GM21367 (cell line): ENCODE measurements around the gene ZNF516.

ENCODE experiments used
- ATAC-seq: cut with Tn5 transposase; IDR thresholded peaks from one replicate; pipeline ENCODE4 v1.9.1; 2021; ENCODE audit not compliant: unreplicated experiment

ZNF516 gene

GRCh38 chr18:76350134-76351025 lies 144.7 kb downstream of the ZNF516 start:
- ATAC-seq, result no peak

DNA sequence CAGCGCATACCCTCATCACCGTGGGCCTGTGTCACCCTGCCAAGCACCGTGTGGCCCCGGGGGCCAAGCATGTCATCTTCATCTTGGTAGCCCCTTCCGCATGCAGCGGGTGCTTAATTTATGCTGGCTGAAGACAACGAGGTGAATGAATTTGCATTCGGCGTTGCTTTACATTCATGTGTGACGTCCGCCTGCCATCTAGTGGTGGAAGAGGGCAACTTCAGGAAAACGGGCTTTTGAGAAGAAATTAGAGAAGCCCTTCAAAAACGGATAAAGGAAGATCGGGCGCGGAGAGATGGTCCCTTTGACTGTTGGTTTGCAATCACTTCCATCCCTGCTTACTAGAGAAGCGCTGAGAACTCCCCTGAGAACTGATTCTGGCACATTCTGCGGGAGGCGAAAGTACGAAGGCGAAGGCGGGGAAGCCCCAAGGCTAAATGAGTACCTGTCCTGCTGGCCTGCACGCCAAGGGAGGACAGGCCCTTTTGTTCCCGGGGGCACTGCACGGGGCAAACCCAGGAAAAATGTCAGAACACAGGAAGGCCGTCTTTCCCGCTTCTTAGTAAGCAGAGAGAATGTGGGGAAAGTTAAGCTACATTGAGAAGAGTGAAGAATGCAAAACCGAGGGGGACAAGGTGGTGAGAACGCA lies 145.9 kb downstream of the ZNF516 start:
- peak; percentile 56 for ATAC-seq

GRCh38 chr18:76348267-76349066 lies 146.6 kb downstream of the ZNF516 start:
- no peak for ATAC-seq

GRCh38 chr18:76347341-76347740 lies 147.7 kb downstream of the ZNF516 start:
- no peak for ATAC-seq

DNA sequence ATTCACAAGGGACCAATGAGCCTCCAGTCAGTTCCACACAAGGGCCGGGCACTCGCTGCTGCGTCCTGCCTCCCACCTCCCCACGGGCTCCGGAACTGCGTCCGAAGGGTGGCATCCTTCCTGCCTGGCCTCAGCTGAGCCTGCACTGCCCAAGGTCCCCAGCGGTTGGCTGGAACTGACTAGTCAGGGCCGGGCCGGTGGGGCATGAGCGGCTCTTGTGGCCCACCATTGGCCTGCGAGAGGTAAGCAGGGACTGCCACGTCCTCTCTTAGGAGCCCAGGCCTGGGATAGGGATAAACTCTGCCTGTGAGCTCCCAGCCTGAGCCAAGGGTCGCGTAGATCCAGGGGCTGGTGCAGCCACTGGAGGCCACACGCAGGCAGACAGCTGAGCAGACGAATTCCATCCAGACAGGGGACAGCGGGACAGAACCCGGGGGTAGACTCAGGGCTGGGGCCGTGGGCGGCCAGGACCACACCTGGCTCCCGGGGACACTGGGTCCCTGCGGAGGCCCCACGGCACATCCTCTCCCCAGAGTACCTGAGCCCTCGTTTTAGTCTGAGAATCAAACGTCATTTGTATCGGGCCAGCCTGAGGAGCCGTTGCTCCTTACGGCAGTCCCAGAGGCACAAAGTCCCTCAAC lies 148.4 kb downstream of the ZNF516 start:
- ATAC-seq, result no peak

GRCh38 chr18:76345901-76346300 lies 149.1 kb downstream of the ZNF516 start:
- ATAC-seq, result no peak

GRCh38 chr18:76343938-76344569 lies 151.0 kb downstream of the ZNF516 start:
- no peak for ATAC-seq

- ATAC-seq, result no peak
These were observed 154.6 kb downstream of the ZNF516 start for GRCh38 chr18:76340410-76340809.

GRCh38 chr18:76339246-76339620 lies 155.8 kb downstream of the ZNF516 start:
- ATAC-seq, result no peak

GRCh38 chr18:76338619-76339245 lies 156.3 kb downstream of the ZNF516 start:
- no peak for ATAC-seq

DNA sequence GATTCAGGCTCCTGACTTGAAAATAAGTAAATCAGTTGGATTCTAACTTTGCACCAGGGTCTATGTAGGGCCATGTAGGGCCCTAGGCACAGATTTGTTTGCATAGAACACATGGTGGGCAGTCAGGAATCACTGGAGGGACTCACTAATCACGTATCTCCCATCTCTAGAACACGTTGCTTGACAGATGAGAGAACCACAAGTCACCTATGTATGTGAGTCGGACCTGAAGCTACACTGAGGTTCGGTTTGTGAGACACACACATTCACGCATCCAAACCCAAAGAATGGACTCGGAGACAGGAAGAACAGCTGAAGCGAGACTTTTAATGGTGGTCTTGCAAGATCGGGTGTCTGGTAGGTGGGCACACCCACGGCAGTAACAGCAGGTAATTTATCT lies 157.0 kb downstream of the ZNF516 start:
- no peak for ATAC-seq

GRCh38 chr18:76335859-76336640 lies 159.0 kb downstream of the ZNF516 start:
- no peak for ATAC-seq

GRCh38 chr18:76328140-76328539 lies 166.9 kb downstream of the ZNF516 start:
- ATAC-seq, result no peak

DNA sequence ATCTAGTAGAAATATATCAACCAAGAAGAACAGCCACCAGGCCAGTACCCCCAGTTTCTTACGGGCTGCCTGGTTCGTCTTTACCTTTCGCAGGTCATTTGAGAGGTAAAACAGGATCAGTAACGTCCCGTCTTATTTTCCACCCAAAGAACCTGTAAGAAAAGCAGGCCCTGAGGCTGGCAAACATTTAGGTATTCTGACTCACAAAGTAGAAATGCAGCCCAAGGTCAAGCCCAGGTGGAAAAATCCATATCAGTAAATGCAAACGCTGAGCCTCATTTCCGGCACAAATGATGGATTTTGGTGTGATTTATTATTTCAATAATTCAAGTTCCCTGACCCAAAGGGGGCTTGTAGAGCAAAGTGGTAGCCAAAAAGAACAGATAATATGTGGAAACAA lies 171.2 kb downstream of the ZNF516 start:
- no peak for ATAC-seq

DNA sequence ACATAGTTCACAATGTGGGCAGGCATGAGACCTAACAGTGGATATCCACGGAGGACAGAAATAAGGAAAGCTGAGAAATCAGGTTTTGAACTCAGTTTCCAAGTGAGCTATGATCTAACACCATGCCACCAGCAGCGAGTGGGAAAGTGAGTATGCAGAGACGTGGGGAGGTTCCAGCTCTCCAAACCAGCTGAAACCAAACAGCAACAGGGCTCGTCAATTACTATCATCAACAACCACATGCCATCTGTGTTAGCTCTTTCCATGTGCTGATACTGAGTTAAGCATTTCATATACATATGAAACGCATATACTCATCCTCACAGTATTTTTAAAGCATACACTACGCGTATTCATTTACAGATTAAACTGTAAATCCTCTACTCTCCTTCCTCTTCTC lies 172.4 kb downstream of the ZNF516 start:
- ATAC-seq, result no peak

- ATAC-seq, result no peak
These were observed 175.7 kb downstream of the ZNF516 start for GRCh38 chr18:76319366-76319765.

GRCh38 chr18:76318607-76319006 lies 176.4 kb downstream of the ZNF516 start:
- no peak for ATAC-seq

GRCh38 chr18:76317136-76317535 lies 177.9 kb downstream of the ZNF516 start:
- ATAC-seq, result no peak

GRCh38 chr18:76315722-76316230 lies 179.3 kb downstream of the ZNF516 start:
- no peak for ATAC-seq
